Motor neuron (in vitro differentiated cells): ENCODE data around the gene AKR1B1. TPM values are rescaled to one million over a fixed set of nuclear protein-coding genes. Genes with fewer than 3 reads are reported as not detected.
A peak's percentile ranks its signal among the peaks of the same experiment; 100 is the strongest.

ENCODE experiments used
- ATAC-seq, 8 experiments: fragments of 200-7000 bp; cut with Tn5 transposase; replicated peaks in 6 of 8; 2 replicates each; pipeline ENCODE4 v1.8.0; 2021; ENCODE audit warnings: mild to moderate bottlenecking in 8 of 8, moderate library complexity in 8 of 8
- H3K27ac ChIP-seq, 2 donors: fragments of 250-450 bp; sonication (Bioruptor Pico); 2 replicates each; pipeline ENCODE4 v1.9.0; 2021; ENCODE audit warnings: antibody characterized with exemption in 2 of 2, mild to moderate bottlenecking in 2 of 2, moderate library complexity in 1 of 2
- H3K4me1 ChIP-seq, 2 donors: fragments of 250-450 bp; sonication (Bioruptor Pico); replicated peaks in 1 of 2; 2 replicates each; pipeline ENCODE4 v1.6.1; 2021; ENCODE audit warnings: antibody characterized with exemption in 2 of 2, mild to moderate bottlenecking in 2 of 2, moderate library complexity in 1 of 2
- H3K4me3 ChIP-seq, 5 donors: fragments of 250-450 bp; sonication (Bioruptor Pico); 2 replicates each; pipeline ENCODE4 v1.9.0; 2021; ENCODE audit warnings: antibody characterized with exemption in 5 of 5, mild to moderate bottlenecking in 5 of 5, moderate library complexity in 4 of 5
- WGBS, 10 experiments: fragments of 450-650 bp; shearing (Covaris generic); methylation state at CpG; one replicate each; pipeline ENCODE4 v1.0.0; 2022; 5-methylcytosine and 5-hydroxymethylcytosine counted together
- in situ Hi-C, 9 experiments: fragments of 400-800 bp; cut with MboI; loops; one replicate each; pipeline ENCODE4 v1.15.0; 2021; ENCODE audit warnings: low sequenced_read_pairs in 9 of 9, low pct_unique_long_range_greater_than_20kb in 2 of 9; ENCODE audit not compliant: unreplicated experiment in 9 of 9
- total RNA-seq, 8 experiments: library from RNA; unstranded; fragments of 300-600 nt; gene quantifications; 2 replicates each; pipeline versions ENCODE4 v1.2.3 to v1.2.4, GENCODE V29; 2022

AKR1B1 gene
- total RNA-seq, 8 experiments from 2014 or later = 33.7 to 104 (median 46.1) TPM

GRCh38 chr7:134422008-134422407 lies 36.9 kb downstream of the AKR1B1 start:
- Histone ChIP-seq H3K4me3 (no peak overlapping the region), H3K27ac (no peak overlapping the region), H3K4me1 (no peaks in the 10 kb centered on the region)
- peak in 1 of 8 experiments; percentile 53 for ATAC-seq
- WGBS, 10 experiments = 0 to 87% (median 53%) methylated on average over 1 to 3 of the region's 3 CpGs; no CpG with 5 or more reads in 4 of the 10 experiments
- in situ Hi-C loops = loop anchor here in 1 of 9 experiments (25.0 kb wide), 1 partner anchor 285 kb away; the partner anchor contains the start of gene LRGUK

GRCh38 chr7:134420424-134421125 lies 38.3 kb downstream of the AKR1B1 start:
- in situ Hi-C loops = loop anchor here in 1 of 9 experiments (25.0 kb wide), 1 partner anchor 283 kb away; the partner anchor contains the start of gene LRGUK
- peak in 7 of 8 experiments; percentile 30 to 92 (median 79) for ATAC-seq
- Histone ChIP-seq H3K27ac (no peak overlapping the region), H3K4me3 (no peak overlapping the region), H3K4me1 (no peaks in the 10 kb centered on the region)
- WGBS, 10 experiments = 11 to 71% (median 48%) methylated on average over 1 to 7 of the region's 8 CpGs; no CpG with 5 or more reads in 2 of the 10 experiments

GRCh38 chr7:134419875-134420274 lies 39.0 kb downstream of the AKR1B1 start:
- H3K27ac ChIP-seq = no peak overlapping the region
- 20 to 100% (median 58%) methylated on average over 1 to 3 of the region's 3 CpGs; no CpG with 5 or more reads in 3 of the 10 experiments for WGBS, 10 experiments
- no peaks in the 10 kb centered on the region for H3K4me1 ChIP-seq
- peak in 3 of 8 experiments; percentile 43 to 75 (median 58) for ATAC-seq
- no peak overlapping the region for H3K4me3 ChIP-seq
- in situ Hi-C loops = loop anchor here in 1 of 9 experiments (25.0 kb wide), 1 partner anchor 283 kb away; the partner anchor contains the start of gene LRGUK

- H3K4me1 ChIP-seq = no peaks in the 10 kb centered on the region
- ATAC-seq = no peak
- in situ Hi-C loops = loop anchor here in 1 of 9 experiments (25.0 kb wide), 1 partner anchor 282 kb away; the partner anchor contains the start of gene LRGUK
- no peak overlapping the region for H3K4me3 ChIP-seq
- WGBS, 10 experiments = 33 to 100% (median 100%) methylated on average over 1 to 2 of the region's 3 CpGs; no CpG with 5 or more reads in 2 of the 10 experiments
- H3K27ac ChIP-seq = no peak overlapping the region
Measured at GRCh38 chr7:134419085-134419484, 39.8 kb downstream of the AKR1B1 start.

- in situ Hi-C loops = loop anchor here in 1 of 9 experiments (25.0 kb wide), 1 partner anchor 278 kb away; the partner anchor contains the start of gene LRGUK
- no peak overlapping the region for H3K4me3 ChIP-seq
Measured at GRCh38 chr7:134415700-134416099, 43.2 kb downstream of the AKR1B1 start.

GRCh38 chr7:134414109-134414508 lies 44.8 kb downstream of the AKR1B1 start:
- Histone ChIP-seq H3K27ac (no peak overlapping the region), H3K4me3 (no peak overlapping the region), H3K4me1 (no peaks in the 10 kb centered on the region)
- in situ Hi-C loops = loop anchor here in 1 of 9 experiments (25.0 kb wide), 1 partner anchor 277 kb away; the partner anchor contains the start of gene LRGUK
- WGBS, 10 experiments = 0 to 100% (median 62%) methylated on average over 1 to 4 of the region's 4 CpGs; no CpG with 5 or more reads in 1 of the 10 experiments
- no peak for ATAC-seq

More at GRCh38 chr7:134415700-134416099, 43.2 kb downstream of the AKR1B1 start:
- Histone ChIP-seq H3K27ac (no peak overlapping the region), H3K4me1 (no peaks in the 10 kb centered on the region)
- no peak for ATAC-seq

GRCh38 chr7:134407311-134407710 lies 51.6 kb downstream of the AKR1B1 start:
- H3K4me3 ChIP-seq = no peak overlapping the region
- ATAC-seq = no peak
- no peaks in the 10 kb centered on the region for H3K4me1 ChIP-seq
- in situ Hi-C loops = loop anchor here in 1 of 9 experiments (25.0 kb wide), 1 partner anchor 270 kb away; the partner anchor contains the start of gene LRGUK
- no peak overlapping the region for H3K27ac ChIP-seq
- WGBS, 10 experiments = 15 to 77% (median 36%) methylated on average over 2 to 3 of the region's 3 CpGs; no CpG with 5 or more reads in 4 of the 10 experiments

- no peak for ATAC-seq
- in situ Hi-C loops = loop anchor here in 1 of 9 experiments (25.0 kb wide), 1 partner anchor 269 kb away; the partner anchor contains the start of gene LRGUK
- WGBS, 10 experiments = 0 to 40% (median 18%) methylated on average over 1 to 2 of the region's 2 CpGs; no CpG with 5 or more reads in 4 of the 10 experiments
- Histone ChIP-seq H3K4me3 (no peak overlapping the region), H3K4me1 (no peaks in the 10 kb centered on the region), H3K27ac (no peak overlapping the region)
Measured at GRCh38 chr7:134406431-134406830, 52.5 kb downstream of the AKR1B1 start.

- Histone ChIP-seq H3K27ac (no peak overlapping the region), H3K4me1 (no peaks in the 10 kb centered on the region), H3K4me3 (no peak overlapping the region)
- in situ Hi-C loops = loop anchor here in 1 of 9 experiments (25.0 kb wide), 1 partner anchor 268 kb away; the partner anchor contains the start of gene LRGUK
- no peak for ATAC-seq
- WGBS, 10 experiments = 0 to 100% (median 80%) methylated on average over 1 to 3 of the region's 3 CpGs; no CpG with 5 or more reads in 5 of the 10 experiments
Measured at GRCh38 chr7:134405299-134405698, 53.6 kb downstream of the AKR1B1 start.

- in situ Hi-C loops = loop anchor here in 1 of 9 experiments (25.0 kb wide), 1 partner anchor 266 kb away; the partner anchor contains the start of gene LRGUK
- 18 to 100% (median 91%) methylated on average over 1 of the region's 1 CpG; no CpG with 5 or more reads in 3 of the 10 experiments for WGBS, 10 experiments
- H3K27ac ChIP-seq = no peak overlapping the region
- ATAC-seq = no peak
- no peaks in the 10 kb centered on the region for H3K4me1 ChIP-seq
- no peak overlapping the region for H3K4me3 ChIP-seq
Measured at GRCh38 chr7:134403062-134403461, 55.8 kb downstream of the AKR1B1 start.

- Histone ChIP-seq H3K4me3 (no peak overlapping the region), H3K4me1 (no peaks in the 10 kb centered on the region), H3K27ac (no peak overlapping the region)
- in situ Hi-C loops = loop anchor here in 1 of 9 experiments (25.0 kb wide), 1 partner anchor 264 kb away; the partner anchor contains the start of gene LRGUK
- 50 to 100% (median 96%) methylated on average over 1 to 2 of the region's 2 CpGs; no CpG with 5 or more reads in 6 of the 10 experiments for WGBS, 10 experiments
- ATAC-seq = no peak
Measured at GRCh38 chr7:134400859-134401258, 58.0 kb downstream of the AKR1B1 start.

GRCh38 chr7:134396031-134396430 lies 62.9 kb downstream of the AKR1B1 start:
- in situ Hi-C loops = no loop called here
- ATAC-seq = no peak
- 22 to 100% (median 66%) methylated on average over 1 to 5 of the region's 5 CpGs; no CpG with 5 or more reads in 4 of the 10 experiments for WGBS, 10 experiments
- H3K27ac ChIP-seq = no peak overlapping the region
- H3K4me1 ChIP-seq = no peaks in the 10 kb centered on the region
- H3K4me3 ChIP-seq = no peak overlapping the region

- WGBS, 10 experiments = 43 to 100% (median 80%) methylated on average over 1 to 4 of the region's 4 CpGs
- no peak overlapping the region for H3K27ac ChIP-seq
- ATAC-seq = no peak
- no peak overlapping the region for H3K4me3 ChIP-seq
- in situ Hi-C loops = no loop called here
- no peaks in the 10 kb centered on the region for H3K4me1 ChIP-seq
Measured at GRCh38 chr7:134395604-134396003, 63.3 kb downstream of the AKR1B1 start.
